HepG2 (cell line): ENCODE data around the gene GUCY1A1.

Experiments used
- CTCF ChIP-seq: sonication (generic); formaldehyde crosslinking; IDR thresholded peaks from 2 replicates; pipeline ENCODE4 v1.5.0; 2020; ENCODE audit warnings: mild to moderate bottlenecking, missing genetic modification reagents, moderate library complexity
- TARDBP ChIP-seq: sonication (generic); formaldehyde crosslinking; IDR thresholded peaks from 2 replicates; pipeline ENCODE4 v1.8.0; 2022; ENCODE audit warnings: mild to moderate bottlenecking, missing genetic modification reagents

- TF ChIP-seq TARDBP (CRISPR knock-in tag) = no peak
- no peak for TF ChIP-seq CTCF (CRISPR knock-in tag)
Measured at GRCh38 chr4:155711556-155711955, 44.9 kb downstream of the GUCY1A1 start.
